WTC11 (cell line): Measurements from ENCODE around the gene ENTREP3.
"Not testable (repeated sequence)": the region's sequence is repeated elsewhere in the genome, so short reads cannot be mapped to it uniquely, and the experiment has no call there.

ENCODE experiments used
- CREB1 ChIP-seq: sonication (generic); formaldehyde crosslinking; IDR thresholded peaks from 2 replicates; pipeline ENCODE4 v1.8.0; 2023; ENCODE audit warnings: mild to moderate bottlenecking, missing genetic modification reagents
- CREM ChIP-seq: sonication (generic); formaldehyde crosslinking; IDR thresholded peaks from 2 replicates; pipeline ENCODE4 v1.8.1; 2022; ENCODE audit warnings: mild to moderate bottlenecking, missing genetic modification reagents, moderate library complexity
- CTCF ChIP-seq: fragments of 200-600 bp; IDR thresholded peaks from 2 replicates; pipeline ENCODE4 v1.8.0; 2022; ENCODE audit warnings: antibody characterized with exemption
- MLX ChIP-seq: sonication (generic); formaldehyde crosslinking; IDR thresholded peaks from 2 replicates; pipeline ENCODE4 v1.8.1; 2023; ENCODE audit warnings: mild to moderate bottlenecking, missing genetic modification reagents, moderate library complexity
- NR1H2 ChIP-seq: sonication (generic); formaldehyde crosslinking; IDR thresholded peaks from 2 replicates; pipeline ENCODE4 v1.9.0; 2021; ENCODE audit warnings: mild to moderate bottlenecking, moderate library complexity, missing genetic modification reagents
- ZNF671 ChIP-seq: fragments of 250-450 bp; sonication (Bioruptor Pico); IDR thresholded peaks from 2 replicates; pipeline ENCODE4 v1.8.0; 2021; ENCODE audit warnings: mild to moderate bottlenecking
- TF ChIP-seq, protein P1 (sequence below): sonication (generic); formaldehyde crosslinking; IDR thresholded peaks from 2 replicates; pipeline ENCODE4 v1.8.0; 2022; ENCODE audit warnings: mild to moderate bottlenecking, missing genetic modification reagents
- TF ChIP-seq, protein P2 (sequence below): sonication (generic); formaldehyde crosslinking; IDR thresholded peaks from 2 replicates; pipeline ENCODE4 v1.8.1; 2022; ENCODE audit warnings: low read depth, missing genetic modification reagents, borderline replicate concordance
- TF ChIP-seq, protein P3 (sequence below): sonication (generic); formaldehyde crosslinking; IDR thresholded peaks from 2 replicates; pipeline ENCODE4 v1.8.0; 2022; ENCODE audit warnings: mild to moderate bottlenecking, missing genetic modification reagents

- not testable (repeated sequence) for TF ChIP-seq MLX (CRISPR knock-in tag); ZNF671 (CRISPR knock-in tag); CTCF; NR1H2 (CRISPR knock-in tag); CREB1 (CRISPR knock-in tag); CREM (CRISPR knock-in tag)
- TF ChIP-seq, protein P1, sequence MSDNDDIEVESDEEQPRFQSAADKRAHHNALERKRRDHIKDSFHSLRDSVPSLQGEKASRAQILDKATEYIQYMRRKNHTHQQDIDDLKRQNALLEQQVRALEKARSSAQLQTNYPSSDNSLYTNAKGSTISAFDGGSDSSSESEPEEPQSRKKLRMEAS: not testable (repeated sequence)
- TF ChIP-seq, protein P2, sequence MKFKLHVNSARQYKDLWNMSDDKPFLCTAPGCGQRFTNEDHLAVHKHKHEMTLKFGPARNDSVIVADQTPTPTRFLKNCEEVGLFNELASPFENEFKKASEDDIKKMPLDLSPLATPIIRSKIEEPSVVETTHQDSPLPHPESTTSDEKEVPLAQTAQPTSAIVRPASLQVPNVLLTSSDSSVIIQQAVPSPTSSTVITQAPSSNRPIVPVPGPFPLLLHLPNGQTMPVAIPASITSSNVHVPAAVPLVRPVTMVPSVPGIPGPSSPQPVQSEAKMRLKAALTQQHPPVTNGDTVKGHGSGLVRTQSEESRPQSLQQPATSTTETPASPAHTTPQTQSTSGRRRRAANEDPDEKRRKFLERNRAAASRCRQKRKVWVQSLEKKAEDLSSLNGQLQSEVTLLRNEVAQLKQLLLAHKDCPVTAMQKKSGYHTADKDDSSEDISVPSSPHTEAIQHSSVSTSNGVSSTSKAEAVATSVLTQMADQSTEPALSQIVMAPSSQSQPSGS (CRISPR knock-in tag): not testable (repeated sequence)
- TF ChIP-seq, protein P3, sequence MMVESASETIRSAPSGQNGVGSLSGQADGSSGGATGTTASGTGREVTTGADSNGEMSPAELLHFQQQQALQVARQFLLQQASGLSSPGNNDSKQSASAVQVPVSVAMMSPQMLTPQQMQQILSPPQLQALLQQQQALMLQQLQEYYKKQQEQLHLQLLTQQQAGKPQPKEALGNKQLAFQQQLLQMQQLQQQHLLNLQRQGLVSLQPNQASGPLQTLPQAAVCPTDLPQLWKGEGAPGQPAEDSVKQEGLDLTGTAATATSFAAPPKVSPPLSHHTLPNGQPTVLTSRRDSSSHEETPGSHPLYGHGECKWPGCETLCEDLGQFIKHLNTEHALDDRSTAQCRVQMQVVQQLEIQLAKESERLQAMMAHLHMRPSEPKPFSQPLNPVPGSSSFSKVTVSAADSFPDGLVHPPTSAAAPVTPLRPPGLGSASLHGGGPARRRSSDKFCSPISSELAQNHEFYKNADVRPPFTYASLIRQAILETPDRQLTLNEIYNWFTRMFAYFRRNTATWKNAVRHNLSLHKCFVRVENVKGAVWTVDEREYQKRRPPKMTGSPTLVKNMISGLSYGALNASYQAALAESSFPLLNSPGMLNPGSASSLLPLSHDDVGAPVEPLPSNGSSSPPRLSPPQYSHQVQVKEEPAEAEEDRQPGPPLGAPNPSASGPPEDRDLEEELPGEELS (CRISPR knock-in tag): not testable (repeated sequence)
Observed at GRCh38 chr1:155214702-155215101, 40.6 kb downstream of the ENTREP3 start.
